ENCODE results near the gene GRIK4. TPM values are rescaled to one million over a fixed set of nuclear protein-coding genes. Genes with fewer than 3 reads are reported as not detected.

The GRIK4 gene
- total and polyA plus RNA-seq, 4 donors, result 0.05 to 0.25 (median 0.06) TPM; not detected in 1

- WGBS, result 84% methylated on average over 12 of the region's 12 CpGs
- H3K27me3 ChIP-seq (ENCODE audit: control insufficient read depth in 4 of 4, insufficient read depth in 4 of 4, low read length in 3 of 4), result no peaks in the 10 kb centered on the region
- no peak for DNase-seq (ENCODE audit: low spot score)
Observed at GRCh38 chr11:120819437-120820365, 308.2 kb downstream of the GRIK4 start.

DNA sequence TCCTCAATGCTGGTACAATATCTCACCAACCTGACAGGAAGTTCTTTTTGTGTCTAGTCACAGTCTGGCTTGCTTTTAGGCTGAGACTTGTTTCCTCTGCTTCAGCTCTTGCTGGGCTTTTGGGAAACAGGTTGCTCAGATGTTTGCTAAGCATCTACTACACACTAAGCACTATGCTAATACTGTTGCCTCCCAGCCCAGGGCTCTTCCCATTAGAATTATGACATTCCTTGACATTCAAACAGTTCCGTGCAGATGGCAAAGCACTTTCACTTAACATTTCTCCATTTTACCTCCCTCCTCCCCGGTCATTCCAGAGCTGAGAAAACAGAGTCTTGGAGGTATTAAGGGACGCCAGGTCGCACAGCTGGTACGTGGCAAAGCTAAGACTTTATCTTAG, 311.6 kb downstream of the GRIK4 start:
- no peak overlapping the region for H3K27ac ChIP-seq (ENCODE audit: low read depth in 1 of 2, low read length in 2 of 2)
- no peak overlapping the region for H3K4me3 ChIP-seq (ENCODE audit: low read depth in 1 of 3, low read length in 3 of 3)
- TF ChIP-seq GABPA (IDR thresholded peaks at IDR 0.05 in 1 of 2, conservative IDR thresholded peaks at IDR 0.05 in 1 of 2), result no peak
- no peak for TF ChIP-seq HNF4A (conservative IDR thresholded peaks at IDR 0.05)
- no peak for TF ChIP-seq FOXA1 (IDR thresholded peaks at IDR 0.05)
- no peak for TF ChIP-seq SP1 (IDR thresholded peaks at IDR 0.05)
- no peak for TF ChIP-seq YY1 (IDR thresholded peaks at IDR 0.05)
- TF ChIP-seq, protein P1, sequence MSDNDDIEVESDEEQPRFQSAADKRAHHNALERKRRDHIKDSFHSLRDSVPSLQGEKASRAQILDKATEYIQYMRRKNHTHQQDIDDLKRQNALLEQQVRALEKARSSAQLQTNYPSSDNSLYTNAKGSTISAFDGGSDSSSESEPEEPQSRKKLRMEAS (IDR thresholded peaks at IDR 0.05), result no peak
- TF ChIP-seq RXRA (IDR thresholded peaks at IDR 0.05), result no peak
- TF ChIP-seq FOXA2 (IDR thresholded peaks at IDR 0.05), result no peak
- TF ChIP-seq, protein P2, sequence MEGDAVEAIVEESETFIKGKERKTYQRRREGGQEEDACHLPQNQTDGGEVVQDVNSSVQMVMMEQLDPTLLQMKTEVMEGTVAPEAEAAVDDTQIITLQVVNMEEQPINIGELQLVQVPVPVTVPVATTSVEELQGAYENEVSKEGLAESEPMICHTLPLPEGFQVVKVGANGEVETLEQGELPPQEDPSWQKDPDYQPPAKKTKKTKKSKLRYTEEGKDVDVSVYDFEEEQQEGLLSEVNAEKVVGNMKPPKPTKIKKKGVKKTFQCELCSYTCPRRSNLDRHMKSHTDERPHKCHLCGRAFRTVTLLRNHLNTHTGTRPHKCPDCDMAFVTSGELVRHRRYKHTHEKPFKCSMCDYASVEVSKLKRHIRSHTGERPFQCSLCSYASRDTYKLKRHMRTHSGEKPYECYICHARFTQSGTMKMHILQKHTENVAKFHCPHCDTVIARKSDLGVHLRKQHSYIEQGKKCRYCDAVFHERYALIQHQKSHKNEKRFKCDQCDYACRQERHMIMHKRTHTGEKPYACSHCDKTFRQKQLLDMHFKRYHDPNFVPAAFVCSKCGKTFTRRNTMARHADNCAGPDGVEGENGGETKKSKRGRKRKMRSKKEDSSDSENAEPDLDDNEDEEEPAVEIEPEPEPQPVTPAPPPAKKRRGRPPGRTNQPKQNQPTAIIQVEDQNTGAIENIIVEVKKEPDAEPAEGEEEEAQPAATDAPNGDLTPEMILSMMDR (IDR thresholded peaks at IDR 0.05; ENCODE audit: low read depth, low read length, missing input control), result no peak
- no peak for TF ChIP-seq JUND (IDR thresholded peaks at IDR 0.05)
- no peak for TF ChIP-seq HNF4G (IDR thresholded peaks at IDR 0.05)
- TF ChIP-seq RAD21 (IDR thresholded peaks at IDR 0.05), result no peak
- no peaks in the 10 kb centered on the region for H3K36me3 ChIP-seq (ENCODE audit: control insufficient read depth in 4 of 4, insufficient read depth in 3 of 4, low read depth in 1 of 4, low read length in 3 of 4)
- H3K9ac ChIP-seq (ENCODE audit: low read depth in 1 of 2, low read length in 2 of 2), result no peak overlapping the region
- no peaks in the 10 kb centered on the region for H3K4me1 ChIP-seq (ENCODE audit: control insufficient read depth in 4 of 4, insufficient read depth in 4 of 4, low read length in 3 of 4)
- no peaks in the 10 kb centered on the region for H3K9me3 ChIP-seq (ENCODE audit: control insufficient read depth in 4 of 4, low read length in 3 of 4)
- peaks cover 0 to 3% (median 0%) of the 10 kb centered on the region in 4 donors for H3K27me3 ChIP-seq (ENCODE audit: control insufficient read depth in 4 of 4, insufficient read depth in 4 of 4, low read length in 3 of 4)
- 89% methylated on average over 5 of the region's 5 CpGs for whole genome bisulfite sequencing
- no peak for DNase-seq (ENCODE audit: low spot score)

More at GRCh38 chr11:120819437-120820365, 308.2 kb downstream of the GRIK4 start:
- Histone ChIP-seq H3K4me1 (ENCODE audit: control insufficient read depth in 4 of 4, insufficient read depth in 4 of 4, low read length in 3 of 4) (no peaks in the 10 kb centered on the region), H3K9ac (ENCODE audit: low read depth in 1 of 2, low read length in 2 of 2) (no peak overlapping the region), H3K36me3 (ENCODE audit: control insufficient read depth in 4 of 4, insufficient read depth in 3 of 4, low read depth in 1 of 4, low read length in 3 of 4) (no peaks in the 10 kb centered on the region), H3K4me3 (ENCODE audit: low read depth in 1 of 3, low read length in 3 of 3) (no peak overlapping the region), H3K27ac (ENCODE audit: low read depth in 1 of 2, low read length in 2 of 2) (no peak overlapping the region), H3K9me3 (ENCODE audit: control insufficient read depth in 4 of 4, low read length in 3 of 4) (no peaks in the 10 kb centered on the region)
- TF ChIP-seq TAF1 (conservative IDR thresholded peaks at IDR 0.05) (no peak), YY1 (IDR thresholded peaks at IDR 0.05) (no peak), HNF4A (conservative IDR thresholded peaks at IDR 0.05) (no peak), SP1 (IDR thresholded peaks at IDR 0.05) (no peak), FOXA2 (IDR thresholded peaks at IDR 0.05) (no peak), ATF3 (IDR thresholded peaks at IDR 0.05) (no peak)
- TF ChIP-seq, protein P2 (IDR thresholded peaks at IDR 0.05; ENCODE audit: low read depth, low read length, missing input control), result no peak
- TF ChIP-seq, protein P3, sequence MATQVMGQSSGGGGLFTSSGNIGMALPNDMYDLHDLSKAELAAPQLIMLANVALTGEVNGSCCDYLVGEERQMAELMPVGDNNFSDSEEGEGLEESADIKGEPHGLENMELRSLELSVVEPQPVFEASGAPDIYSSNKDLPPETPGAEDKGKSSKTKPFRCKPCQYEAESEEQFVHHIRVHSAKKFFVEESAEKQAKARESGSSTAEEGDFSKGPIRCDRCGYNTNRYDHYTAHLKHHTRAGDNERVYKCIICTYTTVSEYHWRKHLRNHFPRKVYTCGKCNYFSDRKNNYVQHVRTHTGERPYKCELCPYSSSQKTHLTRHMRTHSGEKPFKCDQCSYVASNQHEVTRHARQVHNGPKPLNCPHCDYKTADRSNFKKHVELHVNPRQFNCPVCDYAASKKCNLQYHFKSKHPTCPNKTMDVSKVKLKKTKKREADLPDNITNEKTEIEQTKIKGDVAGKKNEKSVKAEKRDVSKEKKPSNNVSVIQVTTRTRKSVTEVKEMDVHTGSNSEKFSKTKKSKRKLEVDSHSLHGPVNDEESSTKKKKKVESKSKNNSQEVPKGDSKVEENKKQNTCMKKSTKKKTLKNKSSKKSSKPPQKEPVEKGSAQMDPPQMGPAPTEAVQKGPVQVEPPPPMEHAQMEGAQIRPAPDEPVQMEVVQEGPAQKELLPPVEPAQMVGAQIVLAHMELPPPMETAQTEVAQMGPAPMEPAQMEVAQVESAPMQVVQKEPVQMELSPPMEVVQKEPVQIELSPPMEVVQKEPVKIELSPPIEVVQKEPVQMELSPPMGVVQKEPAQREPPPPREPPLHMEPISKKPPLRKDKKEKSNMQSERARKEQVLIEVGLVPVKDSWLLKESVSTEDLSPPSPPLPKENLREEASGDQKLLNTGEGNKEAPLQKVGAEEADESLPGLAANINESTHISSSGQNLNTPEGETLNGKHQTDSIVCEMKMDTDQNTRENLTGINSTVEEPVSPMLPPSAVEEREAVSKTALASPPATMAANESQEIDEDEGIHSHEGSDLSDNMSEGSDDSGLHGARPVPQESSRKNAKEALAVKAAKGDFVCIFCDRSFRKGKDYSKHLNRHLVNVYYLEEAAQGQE (IDR thresholded peaks at IDR 0.05), result no peak

All from liver (tissue), 9 donors.